NOMO-1 treated with DMSO at 0.1 percent for 48 hours (cell line): ENCODE results near the gene NRP1.

Experiments
- DNase-seq: peaks from one replicate; lab custom pipeline; 2025; ENCODE audit not compliant: unreplicated experiment; lab: John Stamatoyannopoulos, UW

The NRP1 gene

GRCh38 chr10:33267708-33268107 lies 66.8 kb downstream of the NRP1 start:
- peak; percentile 57 for DNase-seq

GRCh38 chr10:33265621-33266020 lies 68.8 kb downstream of the NRP1 start:
- no peak for DNase-seq

- DNase-seq = no peak
These were observed 71.0 kb downstream of the NRP1 start for GRCh38 chr10:33263453-33263852.

GRCh38 chr10:33262871-33263270 lies 71.6 kb downstream of the NRP1 start:
- no peak for DNase-seq

GRCh38 chr10:33260403-33261149 lies 73.9 kb downstream of the NRP1 start:
- no peak for DNase-seq

GRCh38 chr10:33258967-33259366 lies 75.5 kb downstream of the NRP1 start:
- no peak for DNase-seq

- DNase-seq = no peak
These were observed 76.9 kb downstream of the NRP1 start for GRCh38 chr10:33257439-33258080.

- no peak for DNase-seq
These were observed 78.0 kb downstream of the NRP1 start for GRCh38 chr10:33256458-33256857.

- DNase-seq = no peak
These were observed 79.8 kb downstream of the NRP1 start for GRCh38 chr10:33254556-33255160.

GRCh38 chr10:33253411-33253810 lies 81.1 kb downstream of the NRP1 start:
- no peak for DNase-seq

- DNase-seq = no peak
These were observed 81.7 kb downstream of the NRP1 start for GRCh38 chr10:33252794-33253203.

GRCh38 chr10:33252324-33252723 lies 82.1 kb downstream of the NRP1 start:
- no peak for DNase-seq

- DNase-seq = no peak
These were observed 84.7 kb downstream of the NRP1 start for GRCh38 chr10:33249659-33250345.

GRCh38 chr10:33249137-33249536 lies 85.3 kb downstream of the NRP1 start:
- no peak for DNase-seq

GRCh38 chr10:33248638-33249037 lies 85.8 kb downstream of the NRP1 start:
- peak; percentile 81 for DNase-seq

GRCh38 chr10:33247221-33247922 lies 87.1 kb downstream of the NRP1 start:
- DNase-seq = no peak

- no peak for DNase-seq
These were observed 89.1 kb downstream of the NRP1 start for GRCh38 chr10:33245343-33245742.

- DNase-seq = peak; percentile 27
These were observed 90.0 kb downstream of the NRP1 start for GRCh38 chr10:33244354-33244967.

GRCh38 chr10:33243703-33244102 lies 90.8 kb downstream of the NRP1 start:
- DNase-seq = no peak

GRCh38 chr10:33242931-33243330 lies 91.5 kb downstream of the NRP1 start:
- no peak for DNase-seq

GRCh38 chr10:33241351-33241750 lies 93.1 kb downstream of the NRP1 start:
- DNase-seq = no peak
